ENCODE results near the gene PAX7.

DNA sequence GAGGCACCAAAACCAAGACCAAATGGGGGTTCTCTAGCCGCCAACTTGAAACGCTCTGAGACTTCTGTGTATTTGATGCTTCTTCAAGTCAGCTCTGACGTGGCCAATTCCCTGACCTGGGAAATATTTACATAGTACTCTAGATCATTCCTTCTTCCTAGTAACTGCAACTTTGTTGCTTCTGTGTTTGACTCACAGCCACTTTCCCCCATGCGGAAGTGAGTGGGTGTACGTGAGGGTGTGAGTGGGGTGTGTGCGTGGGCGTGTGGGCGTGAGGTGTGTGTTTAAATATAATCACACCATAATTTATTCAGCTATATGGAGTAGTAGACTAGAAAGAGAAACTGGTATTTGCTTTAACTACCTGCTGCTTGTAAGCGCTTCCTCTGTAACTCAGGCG lies 117.8 kb downstream of the PAX7 start:
- TF ChIP-seq POLR2A (IDR thresholded peaks at IDR 0.05; ENCODE audit: low read depth, low read length) (no peak), EZH2 (IDR thresholded peaks at IDR 0.05; ENCODE audit: borderline replicate concordance, low read depth, low read length, severe bottlenecking) (no peak)
- TF ChIP-seq, protein P1, sequence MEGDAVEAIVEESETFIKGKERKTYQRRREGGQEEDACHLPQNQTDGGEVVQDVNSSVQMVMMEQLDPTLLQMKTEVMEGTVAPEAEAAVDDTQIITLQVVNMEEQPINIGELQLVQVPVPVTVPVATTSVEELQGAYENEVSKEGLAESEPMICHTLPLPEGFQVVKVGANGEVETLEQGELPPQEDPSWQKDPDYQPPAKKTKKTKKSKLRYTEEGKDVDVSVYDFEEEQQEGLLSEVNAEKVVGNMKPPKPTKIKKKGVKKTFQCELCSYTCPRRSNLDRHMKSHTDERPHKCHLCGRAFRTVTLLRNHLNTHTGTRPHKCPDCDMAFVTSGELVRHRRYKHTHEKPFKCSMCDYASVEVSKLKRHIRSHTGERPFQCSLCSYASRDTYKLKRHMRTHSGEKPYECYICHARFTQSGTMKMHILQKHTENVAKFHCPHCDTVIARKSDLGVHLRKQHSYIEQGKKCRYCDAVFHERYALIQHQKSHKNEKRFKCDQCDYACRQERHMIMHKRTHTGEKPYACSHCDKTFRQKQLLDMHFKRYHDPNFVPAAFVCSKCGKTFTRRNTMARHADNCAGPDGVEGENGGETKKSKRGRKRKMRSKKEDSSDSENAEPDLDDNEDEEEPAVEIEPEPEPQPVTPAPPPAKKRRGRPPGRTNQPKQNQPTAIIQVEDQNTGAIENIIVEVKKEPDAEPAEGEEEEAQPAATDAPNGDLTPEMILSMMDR (IDR thresholded peaks at IDR 0.05; ENCODE audit: extremely low read depth in 1 of 2, insufficient read depth in 1 of 2, low read depth in 1 of 2, low read length in 2 of 2): no peak
